ENCODE data around the gene NR6A1. TPM values are rescaled to one million over a fixed set of nuclear protein-coding genes. Genes with fewer than 3 reads are reported as not detected.
A peak's percentile ranks its signal among the peaks of the same experiment; 100 is the strongest.
"Not testable (repeated sequence)": the region's sequence is repeated elsewhere in the genome, so short reads cannot be mapped to it uniquely, and the experiment has no call there.

NR6A1 gene
- total and polyA plus RNA-seq, 9 donors, result 0.41 to 0.93 (median 0.62) TPM

- Histone ChIP-seq H3K4me1 (ENCODE audit: control insufficient read depth, insufficient read depth, low read length) (no peaks in the 10 kb centered on the region), H3K27me3 (ENCODE audit: control insufficient read depth, insufficient read depth, low read length) (no peaks in the 10 kb centered on the region), H3K9me3 (replicated peaks; ENCODE audit: control insufficient read depth, low read depth, low read length) (no peaks in the 10 kb centered on the region), H3K4me3 (ENCODE audit: low read length) (no peak overlapping the region), H3K27ac (ENCODE audit: low read length) (no peak overlapping the region), H3K36me3 (ENCODE audit: control insufficient read depth, insufficient read depth, low read length) (no peaks in the 10 kb centered on the region)
- no peak for DNase-seq
- WGBS (ENCODE audit: insufficient coverage), result 76% methylated on average over 4 of the region's 4 CpGs
Measured at GRCh38 chr9:124747065-124747464, 24.0 kb downstream of the NR6A1 start.

GRCh38 chr9:124743686-124744348, 27.3 kb downstream of the NR6A1 start:
- H3K27me3 ChIP-seq (ENCODE audit: control insufficient read depth, insufficient read depth, low read length), result no peaks in the 10 kb centered on the region
- H3K27ac ChIP-seq (ENCODE audit: low read length), result no peak overlapping the region
- no peaks in the 10 kb centered on the region for H3K9me3 ChIP-seq (replicated peaks; ENCODE audit: control insufficient read depth, low read depth, low read length)
- 75% methylated on average over 2 of the region's 5 CpGs for WGBS (ENCODE audit: insufficient coverage)
- DNase-seq, result no peak
- H3K4me3 ChIP-seq (ENCODE audit: low read length), result no peak overlapping the region
- H3K4me1 ChIP-seq (ENCODE audit: control insufficient read depth, insufficient read depth, low read length), result no peaks in the 10 kb centered on the region
- H3K36me3 ChIP-seq (ENCODE audit: control insufficient read depth, insufficient read depth, low read length), result no peaks in the 10 kb centered on the region

- Histone ChIP-seq H3K27me3 (ENCODE audit: control insufficient read depth, insufficient read depth, low read length) (no peaks in the 10 kb centered on the region), H3K4me1 (ENCODE audit: control insufficient read depth, insufficient read depth, low read length) (no peaks in the 10 kb centered on the region), H3K36me3 (ENCODE audit: control insufficient read depth, insufficient read depth, low read length) (no peaks in the 10 kb centered on the region), H3K9me3 (replicated peaks; ENCODE audit: control insufficient read depth, low read depth, low read length) (no peaks in the 10 kb centered on the region), H3K4me3 (ENCODE audit: low read length) (no peak overlapping the region), H3K27ac (ENCODE audit: low read length) (no peak overlapping the region)
- no peak for DNase-seq
Measured at GRCh38 chr9:124742940-124743339, 28.2 kb downstream of the NR6A1 start.

- no peaks in the 10 kb centered on the region for H3K36me3 ChIP-seq (ENCODE audit: control insufficient read depth, insufficient read depth, low read length)
- no peaks in the 10 kb centered on the region for H3K4me1 ChIP-seq (ENCODE audit: control insufficient read depth, insufficient read depth, low read length)
- no peak for DNase-seq
- H3K27ac ChIP-seq (ENCODE audit: low read length), result no peak overlapping the region
- WGBS (ENCODE audit: insufficient coverage), result 80% methylated on average over 3 of the region's 4 CpGs
- no peaks in the 10 kb centered on the region for H3K9me3 ChIP-seq (replicated peaks; ENCODE audit: control insufficient read depth, low read depth, low read length)
- no peaks in the 10 kb centered on the region for H3K27me3 ChIP-seq (ENCODE audit: control insufficient read depth, insufficient read depth, low read length)
- no peak overlapping the region for H3K4me3 ChIP-seq (ENCODE audit: low read length)
Measured at GRCh38 chr9:124741662-124742061, 29.4 kb downstream of the NR6A1 start.

GRCh38 chr9:124741149-124741548, 30.0 kb downstream of the NR6A1 start:
- no CpG with 5 or more reads among the region's 4 CpGs for WGBS (ENCODE audit: insufficient coverage)
- Histone ChIP-seq H3K4me3 (ENCODE audit: low read length) (no peak overlapping the region), H3K27ac (ENCODE audit: low read length) (no peak overlapping the region), H3K9me3 (replicated peaks; ENCODE audit: control insufficient read depth, low read depth, low read length) (no peaks in the 10 kb centered on the region), H3K4me1 (ENCODE audit: control insufficient read depth, insufficient read depth, low read length) (no peaks in the 10 kb centered on the region), H3K36me3 (ENCODE audit: control insufficient read depth, insufficient read depth, low read length) (no peaks in the 10 kb centered on the region), H3K27me3 (ENCODE audit: control insufficient read depth, insufficient read depth, low read length) (no peaks in the 10 kb centered on the region)
- DNase-seq, result no peak

- H3K27ac ChIP-seq (ENCODE audit: low read length), result no peak overlapping the region
- no peak for DNase-seq
- peaks cover 1% of the 10 kb centered on the region for H3K4me1 ChIP-seq (ENCODE audit: control insufficient read depth, insufficient read depth, low read length)
- no peaks in the 10 kb centered on the region for H3K9me3 ChIP-seq (replicated peaks; ENCODE audit: control insufficient read depth, low read depth, low read length)
- H3K36me3 ChIP-seq (ENCODE audit: control insufficient read depth, insufficient read depth, low read length), result no peaks in the 10 kb centered on the region
- H3K4me3 ChIP-seq (ENCODE audit: low read length), result no peak overlapping the region
- no peaks in the 10 kb centered on the region for H3K27me3 ChIP-seq (ENCODE audit: control insufficient read depth, insufficient read depth, low read length)
- 100% methylated on average over 1 of the region's 2 CpGs for WGBS (ENCODE audit: insufficient coverage)
Measured at GRCh38 chr9:124739360-124739759, 31.8 kb downstream of the NR6A1 start.

- not testable (repeated sequence) for H3K9me3 ChIP-seq (replicated peaks; ENCODE audit: control insufficient read depth, low read depth, low read length); H3K4me1 ChIP-seq (ENCODE audit: control insufficient read depth, insufficient read depth, low read length); H3K4me3 ChIP-seq (ENCODE audit: low read length); H3K36me3 ChIP-seq (ENCODE audit: control insufficient read depth, insufficient read depth, low read length); H3K27ac ChIP-seq (ENCODE audit: low read length); H3K27me3 ChIP-seq (ENCODE audit: control insufficient read depth, insufficient read depth, low read length); DNase-seq
- no CpG with 5 or more reads among the region's 7 CpGs for WGBS (ENCODE audit: insufficient coverage)
Measured at GRCh38 chr9:124738075-124738474, 33.0 kb downstream of the NR6A1 start.

GRCh38 chr9:124735121-124735520, 36.0 kb downstream of the NR6A1 start:
- no peaks in the 10 kb centered on the region for H3K27me3 ChIP-seq (ENCODE audit: control insufficient read depth, insufficient read depth, low read length)
- H3K4me1 ChIP-seq (ENCODE audit: control insufficient read depth, insufficient read depth, low read length), result peaks cover 5% of the 10 kb centered on the region
- no peaks in the 10 kb centered on the region for H3K9me3 ChIP-seq (replicated peaks; ENCODE audit: control insufficient read depth, low read depth, low read length)
- DNase-seq, result no peak
- H3K4me3 ChIP-seq (ENCODE audit: low read length), result no peak overlapping the region
- H3K27ac ChIP-seq (ENCODE audit: low read length), result no peak overlapping the region
- H3K36me3 ChIP-seq (ENCODE audit: control insufficient read depth, insufficient read depth, low read length), result no peaks in the 10 kb centered on the region

- not testable (repeated sequence) for H3K27me3 ChIP-seq (ENCODE audit: control insufficient read depth, insufficient read depth, low read length); H3K4me3 ChIP-seq (ENCODE audit: low read length); H3K4me1 ChIP-seq (ENCODE audit: control insufficient read depth, insufficient read depth, low read length); DNase-seq; H3K9me3 ChIP-seq (replicated peaks; ENCODE audit: control insufficient read depth, low read depth, low read length); H3K36me3 ChIP-seq (ENCODE audit: control insufficient read depth, insufficient read depth, low read length)
- peak overlapping the region; percentile 29 for H3K27ac ChIP-seq (ENCODE audit: low read length)
- WGBS (ENCODE audit: insufficient coverage), result 89% methylated on average over 7 of the region's 7 CpGs
Measured at GRCh38 chr9:124734741-124735083, 36.4 kb downstream of the NR6A1 start.

- no peaks in the 10 kb centered on the region for H3K36me3 ChIP-seq (ENCODE audit: control insufficient read depth, insufficient read depth, low read length)
- no peak overlapping the region for H3K4me3 ChIP-seq (ENCODE audit: low read length)
- WGBS (ENCODE audit: insufficient coverage), result 71% methylated on average over 10 of the region's 14 CpGs
- no peaks in the 10 kb centered on the region for H3K27me3 ChIP-seq (ENCODE audit: control insufficient read depth, insufficient read depth, low read length)
- H3K4me1 ChIP-seq (ENCODE audit: control insufficient read depth, insufficient read depth, low read length), result peaks cover 5% of the 10 kb centered on the region
- peak; percentile 15 for DNase-seq
- no peaks in the 10 kb centered on the region for H3K9me3 ChIP-seq (replicated peaks; ENCODE audit: control insufficient read depth, low read depth, low read length)
- peak overlapping the region; percentile 29 for H3K27ac ChIP-seq (ENCODE audit: low read length)
Measured at GRCh38 chr9:124733964-124734740, 37.0 kb downstream of the NR6A1 start.
